HG03457 (cell line): ENCODE data around the gene ASRGL1.

Experiments used
- ATAC-seq: cut with Tn5 transposase; IDR thresholded peaks from one replicate; pipeline ENCODE4 v1.9.1; 2021; ENCODE audit warnings: moderate number of reproducible peaks; ENCODE audit not compliant: unreplicated experiment

ASRGL1 gene

GRCh38 chr11:62411524-62411923 is 74.3 kb downstream of the ASRGL1 start:
- no peak for ATAC-seq

- ATAC-seq = no peak
Measured at GRCh38 chr11:62413060-62413696, 75.9 kb downstream of the ASRGL1 start.

DNA sequence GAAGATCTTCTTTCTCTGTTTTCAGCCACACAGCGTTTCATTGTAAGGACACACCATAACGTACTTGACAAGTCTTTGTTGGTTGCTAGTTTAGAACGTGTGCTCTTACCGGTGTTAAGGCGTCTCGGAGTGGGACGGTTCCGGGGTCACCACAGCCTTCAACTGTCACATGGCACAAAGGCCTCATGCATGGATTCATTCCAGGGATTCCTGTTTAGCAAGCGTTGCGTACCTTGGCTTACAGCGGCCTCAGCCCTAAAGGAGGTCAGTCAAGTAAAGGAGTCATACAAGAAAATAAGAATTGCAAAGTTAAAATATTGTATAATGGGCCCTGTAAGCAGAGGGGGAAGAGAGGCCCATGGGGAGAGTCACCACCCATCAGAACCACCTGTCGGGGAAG is 79.3 kb downstream of the ASRGL1 start:
- no peak for ATAC-seq

- ATAC-seq = no peak
Measured at GRCh38 chr11:62418136-62418535, 80.9 kb downstream of the ASRGL1 start.

- ATAC-seq = no peak
Measured at GRCh38 chr11:62418733-62419132, 81.5 kb downstream of the ASRGL1 start, which contains the start of gene SCGB1A1. TSS of gene SCGB1A1 (plus strand) at chr11:62419033. CDS start at chr11:62419096, 63 bp downstream.

DNA sequence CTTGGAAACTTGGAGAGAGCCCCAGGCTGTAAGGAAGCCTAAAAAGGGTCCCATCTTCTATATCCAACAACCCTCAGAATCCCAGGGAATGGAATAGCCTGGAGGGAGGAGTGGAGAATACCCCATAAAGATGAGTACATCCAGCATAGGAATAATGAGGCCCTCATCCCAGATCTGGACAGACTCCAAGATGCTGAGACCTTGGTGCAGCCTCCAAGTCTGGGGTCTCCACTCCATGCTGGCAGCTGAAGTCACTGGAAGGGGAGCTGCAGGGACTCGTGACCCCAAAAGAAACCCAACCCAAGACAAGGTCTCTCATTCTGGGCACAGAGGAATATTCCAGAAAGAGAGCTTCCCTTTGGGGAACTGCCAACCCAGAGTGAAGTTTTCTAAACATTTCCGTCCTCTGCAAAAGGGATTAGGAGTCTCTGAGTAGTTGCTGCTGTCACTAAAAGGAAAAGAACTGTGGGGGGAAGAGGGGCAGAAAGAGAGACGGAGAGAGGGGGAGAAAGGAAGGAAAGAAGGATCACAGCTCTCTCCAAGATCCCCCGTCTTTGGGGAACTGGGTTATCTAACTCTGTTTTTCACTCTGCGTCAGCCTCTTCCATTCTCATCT is 82.2 kb downstream of the ASRGL1 start:
- no peak for ATAC-seq

GRCh38 chr11:62419943-62420342 is 82.7 kb downstream of the ASRGL1 start:
- ATAC-seq = no peak

DNA sequence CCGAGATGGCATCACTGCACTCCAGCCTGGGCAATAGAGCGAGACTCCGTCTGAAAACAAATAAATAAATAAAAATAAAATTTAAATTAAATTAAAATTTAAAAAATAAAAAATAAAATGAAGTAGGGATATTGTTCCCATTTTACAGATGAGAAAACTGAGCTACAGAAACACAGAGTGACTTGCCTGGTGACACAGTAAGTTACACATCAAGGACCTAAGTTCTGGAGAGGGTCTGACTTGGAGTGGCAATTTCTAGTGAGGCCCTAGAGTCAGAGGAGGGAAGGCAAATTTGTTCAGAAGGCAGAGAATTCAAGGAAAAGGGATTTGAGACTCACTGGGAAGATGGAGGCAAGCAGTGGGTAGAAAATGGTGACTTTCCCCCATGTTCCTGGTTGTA is 83.6 kb downstream of the ASRGL1 start:
- no peak for ATAC-seq

DNA sequence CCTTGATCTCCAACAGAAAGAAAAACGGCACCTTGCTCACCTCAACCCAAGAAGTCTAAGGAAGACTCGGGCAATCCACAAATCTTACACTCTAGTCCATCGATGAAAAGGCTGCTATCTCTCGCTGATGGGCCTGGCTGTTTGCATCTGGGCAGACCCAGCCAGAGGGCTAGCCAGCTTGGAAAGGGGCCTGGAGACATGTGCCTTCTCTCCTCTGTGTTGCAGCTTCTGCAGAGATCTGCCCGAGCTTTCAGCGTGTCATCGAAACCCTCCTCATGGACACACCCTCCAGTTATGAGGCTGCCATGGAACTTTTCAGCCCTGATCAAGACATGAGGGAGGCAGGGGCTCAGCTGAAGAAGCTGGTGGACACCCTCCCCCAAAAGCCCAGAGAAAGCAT is 84.7 kb downstream of the ASRGL1 start:
- ATAC-seq = no peak

DNA sequence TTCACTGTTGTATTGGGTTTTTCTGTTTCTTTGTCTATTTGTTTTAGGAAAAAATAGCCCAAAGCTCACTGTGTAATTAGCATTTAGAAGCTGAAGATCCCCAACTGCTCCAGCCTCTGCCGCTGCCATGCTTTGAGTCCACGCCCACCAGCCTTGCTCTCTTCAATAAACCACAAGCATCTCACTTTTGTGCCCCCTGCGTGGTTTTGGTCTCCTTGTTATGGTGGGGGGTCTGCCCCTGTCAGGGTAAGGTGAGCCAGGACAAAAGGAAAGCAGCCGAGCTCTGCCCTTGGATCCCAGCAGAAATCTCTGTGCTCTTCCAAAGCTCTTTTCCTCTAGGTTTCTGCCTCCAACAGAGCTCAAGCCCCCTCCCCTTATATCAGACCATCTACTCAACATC is 85.8 kb downstream of the ASRGL1 start:
- no peak for ATAC-seq

DNA sequence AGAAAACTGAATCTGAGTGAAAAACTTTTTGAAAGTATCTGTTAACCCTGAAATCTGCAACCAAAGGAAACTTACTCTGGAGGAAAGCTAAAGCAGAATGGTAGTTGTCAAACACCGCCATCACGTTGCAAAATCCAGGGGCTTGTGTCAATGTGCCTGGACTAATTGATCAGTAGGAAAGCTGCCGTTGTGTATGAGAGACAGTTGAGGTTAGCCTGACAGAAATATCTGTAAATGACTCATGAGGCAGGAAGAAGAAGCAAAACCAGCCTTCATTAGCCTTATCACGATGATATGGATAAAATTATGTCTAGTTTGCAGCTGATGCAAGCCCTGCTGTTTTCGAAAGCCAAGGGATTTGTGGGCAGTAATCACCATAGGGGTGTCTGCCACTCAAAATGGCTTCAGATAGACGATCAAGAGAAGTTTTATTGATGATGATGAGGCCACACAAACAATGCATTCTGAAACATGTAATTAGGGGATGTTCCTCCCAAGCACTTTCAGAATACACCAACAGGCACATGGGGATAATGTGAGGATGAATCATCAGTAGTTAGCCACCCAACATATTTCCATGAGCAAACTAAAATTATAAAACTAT is 90.5 kb downstream of the ASRGL1 start:
- ATAC-seq = no peak

DNA sequence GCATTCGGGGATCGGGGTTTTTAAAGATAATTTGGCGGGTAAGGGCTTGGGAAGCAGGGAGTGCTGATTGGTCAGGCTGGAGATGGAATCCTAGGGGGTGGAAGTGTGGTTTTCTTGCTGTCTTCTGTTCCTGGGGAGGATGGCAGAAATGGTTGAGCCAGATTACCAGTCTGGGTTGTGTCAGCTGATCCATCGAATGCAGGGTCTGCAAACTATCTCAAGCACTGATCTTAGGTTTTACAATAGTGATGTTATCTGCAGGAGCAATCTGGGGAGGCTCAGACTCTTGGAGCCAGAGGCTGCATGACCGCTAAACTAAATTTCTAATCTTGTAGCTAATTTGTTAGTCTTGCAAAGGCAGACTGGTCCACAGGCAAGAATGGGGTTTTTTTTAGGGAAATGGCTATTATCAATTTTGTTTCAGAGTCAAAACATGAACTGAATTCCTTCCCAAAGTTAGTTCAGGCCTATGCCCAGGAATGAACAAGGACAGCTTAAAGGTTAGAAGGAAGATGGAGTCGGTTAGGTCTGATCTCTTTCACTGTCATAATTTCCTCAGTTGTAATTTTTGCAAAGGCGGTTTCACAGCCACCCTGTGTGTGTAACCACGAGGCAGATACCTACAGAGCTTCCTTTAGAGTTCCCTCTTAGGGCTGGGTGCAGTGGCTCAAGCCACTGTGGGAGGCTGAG is 91.8 kb downstream of the ASRGL1 start:
- ATAC-seq = no peak

DNA sequence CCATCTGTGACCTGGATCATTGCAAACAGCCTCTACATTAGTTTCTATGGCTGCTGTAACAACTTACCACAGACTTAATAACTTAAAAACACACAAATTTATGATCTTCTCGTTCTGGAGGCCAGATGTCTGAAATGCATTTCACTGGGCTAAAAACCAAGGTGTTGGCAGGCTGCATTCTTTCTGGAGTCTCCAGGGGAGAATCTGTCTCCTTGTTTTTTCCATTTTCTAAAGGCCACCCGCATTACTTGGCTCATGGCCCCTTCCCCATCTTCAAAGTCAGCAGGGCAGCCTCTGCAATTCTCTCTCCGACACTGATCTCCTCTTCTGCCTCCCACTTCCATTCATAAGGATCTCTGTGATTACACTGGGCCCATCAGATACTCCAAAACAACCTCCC is 93.2 kb downstream of the ASRGL1 start:
- no peak for ATAC-seq

GRCh38 chr11:62431171-62431901 is 94.1 kb downstream of the ASRGL1 start:
- ATAC-seq = no peak

DNA sequence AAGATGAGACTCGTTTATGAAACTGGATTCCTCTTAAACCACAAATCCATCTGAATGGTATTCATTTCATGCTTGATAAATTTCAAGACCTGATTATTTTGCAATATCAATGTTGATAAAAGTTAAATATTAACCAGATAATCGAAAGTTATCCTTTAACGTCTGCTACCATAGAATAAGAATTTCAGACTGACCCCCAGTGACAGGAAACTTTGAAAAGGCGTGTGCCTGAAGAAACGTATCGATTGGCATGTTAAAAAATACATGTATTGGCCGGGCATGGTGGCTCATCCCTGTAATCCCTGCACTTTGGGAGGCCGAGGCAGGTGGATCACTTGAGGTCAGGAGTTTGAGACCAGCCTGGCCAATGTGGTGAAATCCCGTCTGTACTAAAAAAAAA is 95.4 kb downstream of the ASRGL1 start:
- ATAC-seq = no peak

DNA sequence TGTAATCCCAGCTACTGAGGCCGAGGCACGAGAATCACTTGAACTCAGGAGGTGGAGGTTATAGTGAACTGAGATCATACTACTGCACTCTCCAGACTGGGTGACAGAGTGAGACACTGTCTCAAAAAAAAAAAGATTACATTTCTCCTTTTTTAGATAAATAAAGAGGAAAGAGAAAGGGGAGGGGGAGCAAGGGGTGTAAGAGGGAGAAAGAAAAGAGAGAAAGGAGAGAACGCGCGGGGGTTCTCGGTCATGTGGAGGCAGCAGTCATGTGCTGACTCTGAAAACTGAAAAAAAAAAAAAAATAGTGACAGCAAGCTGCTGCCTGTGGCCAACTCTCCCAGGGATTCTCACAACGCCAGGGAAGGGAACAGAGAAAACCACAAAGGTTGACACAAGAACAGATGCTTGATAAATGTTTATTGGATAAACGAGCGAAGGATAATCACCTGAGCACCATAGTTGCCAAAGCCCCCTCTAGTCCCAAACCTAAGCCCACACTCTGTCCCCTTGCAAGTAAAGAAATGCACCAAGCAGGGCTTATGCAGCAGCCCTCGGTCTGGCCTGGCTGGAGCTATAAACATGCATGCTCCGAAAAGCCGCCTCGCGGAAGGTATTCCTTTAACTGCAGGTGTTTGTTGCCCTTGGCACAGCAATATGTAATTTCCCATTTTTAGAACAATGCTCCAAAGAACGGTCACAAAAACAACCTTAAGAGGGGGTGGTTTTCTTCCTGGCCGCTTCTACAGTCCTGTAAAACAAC is 96.1 kb downstream of the ASRGL1 start:
- no peak for ATAC-seq

- ATAC-seq = no peak
Measured at GRCh38 chr11:62433904-62434276, 96.6 kb downstream of the ASRGL1 start.

DNA sequence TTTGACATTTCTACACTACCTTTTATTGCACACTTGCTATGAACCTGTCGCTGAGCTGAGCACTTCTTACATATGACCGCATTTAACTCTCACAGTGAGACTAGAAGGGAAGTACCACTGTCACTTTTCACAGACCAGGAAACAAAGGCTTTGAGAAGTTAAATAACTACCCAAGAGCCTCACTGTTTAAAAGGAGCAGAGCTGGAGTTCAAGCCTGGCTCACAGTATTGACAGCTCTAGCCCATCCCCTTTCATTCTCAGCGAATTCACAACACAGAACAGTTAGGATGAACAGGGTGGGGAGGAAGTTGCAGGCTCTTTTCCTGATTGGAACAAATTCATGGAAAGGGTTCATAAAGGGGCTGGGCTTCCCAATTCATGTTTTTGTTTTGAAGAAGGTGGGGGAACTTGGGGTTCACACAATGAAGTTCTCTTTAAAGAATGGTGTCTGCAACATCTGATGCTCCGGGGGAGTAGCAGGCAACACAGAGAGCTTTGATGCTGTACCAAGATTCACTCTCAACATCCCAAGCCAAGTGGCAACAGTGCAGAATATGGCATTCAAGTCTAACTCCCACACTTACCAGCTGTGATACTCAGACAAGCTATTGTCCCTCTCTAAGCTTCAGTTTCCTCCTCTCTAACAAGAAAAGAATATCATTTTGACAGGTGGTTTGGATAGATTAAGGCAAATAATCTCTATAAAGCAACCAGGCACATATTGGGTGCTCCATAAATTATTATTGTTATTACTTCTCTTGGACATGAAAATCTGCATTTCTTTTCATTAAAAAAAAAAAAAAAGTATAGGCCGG is 98.8 kb downstream of the ASRGL1 start:
- no peak for ATAC-seq

DNA sequence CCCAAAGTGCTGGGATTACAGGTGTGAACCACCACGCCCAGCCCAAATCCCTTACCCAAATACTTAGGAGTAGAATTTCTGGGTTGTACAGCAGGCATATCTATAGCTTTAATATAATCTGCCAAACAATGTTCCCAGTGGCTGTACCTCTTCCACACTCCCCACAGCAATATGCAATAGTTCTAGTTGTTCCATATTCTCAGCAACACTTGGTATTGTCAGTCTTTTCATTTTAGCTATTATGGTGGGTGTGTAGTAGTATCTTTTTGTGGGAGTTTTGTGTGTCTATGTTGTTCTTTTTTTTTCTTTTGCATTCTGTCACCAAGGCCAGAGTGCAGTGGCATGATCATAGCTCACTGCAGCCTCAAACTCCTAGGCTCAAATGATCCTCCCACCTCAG is 100.4 kb downstream of the ASRGL1 start:
- ATAC-seq = no peak

DNA sequence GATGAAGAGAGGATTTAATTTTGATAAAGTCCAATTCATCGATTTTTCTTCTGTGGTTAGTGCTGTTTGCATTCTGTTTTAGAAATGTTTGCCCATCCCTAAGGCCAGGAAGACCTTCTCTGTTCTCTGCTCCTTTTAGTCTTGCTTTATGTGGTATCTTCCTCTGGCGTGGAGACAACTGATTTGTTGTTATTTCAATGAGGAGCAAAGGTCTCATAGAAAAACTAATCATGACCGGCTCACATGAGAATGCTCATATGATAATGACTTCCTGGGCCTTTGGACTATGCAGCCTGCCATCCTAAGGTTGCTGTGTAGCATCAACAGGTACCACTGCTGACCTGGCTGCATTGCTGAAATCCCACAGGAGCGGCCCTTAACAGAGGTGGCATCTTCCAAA is 101.4 kb downstream of the ASRGL1 start:
- no peak for ATAC-seq
